Liver (tissue), 9 donors: ENCODE data around the gene CLIC3. TPM values are rescaled to one million over a fixed set of nuclear protein-coding genes. Genes with fewer than 3 reads are reported as not detected.

Source experiments
- DNase-seq: peaks from one replicate; pipeline ENCODE4 v3.0.0-alpha.2; 2017; ENCODE audit warnings: low spot score
- H3K27ac ChIP-seq, 2 donors: one replicate each; pipeline ENCODE4 v1.7.0; 2013; ENCODE audit warnings: inconsistent platforms in 2 of 2, low read length in 2 of 2, control low read depth in 1 of 2, low read depth in 1 of 2, mild to moderate bottlenecking in 1 of 2
- H3K27me3 ChIP-seq, 4 donors: one replicate each; pipeline versions ENCODE4 v1.6.1 to v1.7.0; 2013; ENCODE audit warnings: low read length in 3 of 4, inconsistent platforms in 1 of 4, mild to moderate bottlenecking in 1 of 4, moderate library complexity in 1 of 4; ENCODE audit not compliant: control insufficient read depth in 4 of 4, insufficient read depth in 4 of 4
- H3K36me3 ChIP-seq, 4 donors: one replicate each; pipeline versions ENCODE4 v1.6.1 to v1.7.0; 2013; ENCODE audit warnings: low read length in 3 of 4, mild to moderate bottlenecking in 3 of 4, low read depth in 1 of 4, moderate library complexity in 1 of 4; ENCODE audit not compliant: control insufficient read depth in 4 of 4, insufficient read depth in 3 of 4
- H3K4me1 ChIP-seq, 4 donors: one replicate each; pipeline versions ENCODE4 v1.6.1 to v1.7.0; 2013; ENCODE audit warnings: low read length in 3 of 4, mild to moderate bottlenecking in 3 of 4, moderate library complexity in 1 of 4; ENCODE audit not compliant: control insufficient read depth in 4 of 4, insufficient read depth in 4 of 4
- H3K4me3 ChIP-seq, 3 donors: one replicate each; pipeline versions ENCODE4 v1.6.1 to v1.7.0; 2013; ENCODE audit warnings: low read length in 3 of 3, control low read depth in 1 of 3, low read depth in 1 of 3, mild to moderate bottlenecking in 1 of 3
- H3K9ac ChIP-seq, 2 donors: one replicate each; pipeline ENCODE4 v1.7.0; 2013; ENCODE audit warnings: low read length in 2 of 2, mild to moderate bottlenecking in 2 of 2, moderate library complexity in 2 of 2, control low read depth in 1 of 2, low read depth in 1 of 2
- H3K9me3 ChIP-seq, 4 donors: one replicate each; pipeline versions ENCODE4 v1.6.1 to v1.7.0; 2013; ENCODE audit warnings: low read length in 3 of 4; ENCODE audit not compliant: control insufficient read depth in 4 of 4
- EGR1 ChIP-seq, 2 donors: IDR thresholded peaks; 2 replicates each; pipeline ENCODE4 v1.6.1; 2016 to 2018; ENCODE audit warnings: antibody characterized with exemption in 2 of 2, low read depth in 2 of 2
- FOXA1 ChIP-seq: IDR thresholded peaks from 2 replicates; pipeline ENCODE4 v1.6.1; 2016; ENCODE audit warnings: antibody characterized with exemption
- FOXA2 ChIP-seq: IDR thresholded peaks from 2 replicates; pipeline ENCODE4 v1.6.1; 2016; ENCODE audit warnings: antibody characterized with exemption
- GABPA ChIP-seq, 2 donors: IDR thresholded peaks in 1 of 2; conservative IDR thresholded peaks in 1 of 2; 2 replicates each; pipeline ENCODE4 v1.6.1; 2016; ENCODE audit warnings: antibody characterized with exemption in 2 of 2, mild to moderate bottlenecking in 1 of 2, moderate library complexity in 1 of 2
- HNF4G ChIP-seq: IDR thresholded peaks from 2 replicates; pipeline ENCODE4 v1.6.1; 2016; ENCODE audit warnings: antibody characterized with exemption
- JUND ChIP-seq, 2 donors: IDR thresholded peaks; 2 replicates each; pipeline ENCODE4 v1.6.1; 2016; ENCODE audit warnings: antibody characterized with exemption in 2 of 2
- RAD21 ChIP-seq, 2 donors: IDR thresholded peaks; 2 replicates each; pipeline ENCODE4 v1.6.1; 2016; ENCODE audit warnings: antibody characterized with exemption in 2 of 2, mild to moderate bottlenecking in 2 of 2
- RXRA ChIP-seq, 2 donors: IDR thresholded peaks; 2 replicates each; pipeline ENCODE4 v1.6.1; 2017 to 2018; ENCODE audit warnings: antibody characterized with exemption in 2 of 2, mild to moderate bottlenecking in 1 of 2
- SP1 ChIP-seq: IDR thresholded peaks from 2 replicates; pipeline ENCODE4 v1.6.1; 2018; ENCODE audit warnings: antibody characterized with exemption, mild to moderate bottlenecking
- TAF1 ChIP-seq: conservative IDR thresholded peaks from 2 replicates; pipeline ENCODE4 v1.6.1; 2016; ENCODE audit warnings: antibody characterized with exemption, mild to moderate bottlenecking
- YY1 ChIP-seq: IDR thresholded peaks from 2 replicates; pipeline ENCODE4 v1.6.1; 2016; ENCODE audit warnings: antibody characterized with exemption, mild to moderate bottlenecking
- WGBS: extraction: QIAGEN DNeasy Blood & Tissue Kit; methylation state at CpG from one replicate; pipeline ENCODE4 v1.1.7; 2013; 5-methylcytosine and 5-hydroxymethylcytosine counted together
- polyA plus RNA-seq, 2 donors: library from polyadenylated mRNA; stranded (reverse) in 1 of 2; unstranded in 1 of 2; fragments of 200-250 nt in 1 of 2; fragments of >200 nt in 1 of 2; fragmentation: Nextera tagmentation in 1 of 2; extraction: Ambion mirVana in 1 of 2; gene quantifications; one replicate each; pipeline versions ENCODE4 v1.2.1 to v1.2.3, GENCODE V29; 2013 to 2015
- total RNA-seq, 2 donors: library from RNA; depleted of rRNA; stranded (reverse); fragments of >200 nt; gene quantifications; one replicate each; pipeline ENCODE4 v1.2.3, GENCODE V29; 2014
- TF ChIP-seq, protein P1 (sequence below): IDR thresholded peaks from 2 replicates; pipeline ENCODE4 v1.6.1; 2016; ENCODE audit warnings: antibody characterized with exemption
- TF ChIP-seq, protein P2 (sequence below): fragments of 150-350 bp; IDR thresholded peaks from 2 replicates; pipeline ENCODE4 v1.5.1; 2017; ENCODE audit warnings: improper control_type of control experiment, low read depth, low read length; ENCODE audit not compliant: missing input control
- TF ChIP-seq, protein P3 (sequence below): IDR thresholded peaks from 2 replicates; pipeline ENCODE4 v1.6.1; 2016; ENCODE audit warnings: antibody characterized with exemption, mild to moderate bottlenecking
- TF ChIP-seq, protein P4 (sequence below): IDR thresholded peaks from 2 replicates; pipeline ENCODE4 v1.6.1; 2016; ENCODE audit warnings: antibody characterized with exemption
- TF ChIP-seq, protein P5 (sequence below): IDR thresholded peaks from 2 replicates; pipeline ENCODE4 v1.6.1; 2016; ENCODE audit warnings: antibody characterized with exemption
- donor health status: healthy.
- donor health status: healthy.
- donor health status: healthy.
- donor health status: healthy.
- donor health status: healthy.

CLIC3 gene
- total and polyA plus RNA-seq, 4 donors = 0.33 to 0.83 (median 0.40) TPM

DNA sequence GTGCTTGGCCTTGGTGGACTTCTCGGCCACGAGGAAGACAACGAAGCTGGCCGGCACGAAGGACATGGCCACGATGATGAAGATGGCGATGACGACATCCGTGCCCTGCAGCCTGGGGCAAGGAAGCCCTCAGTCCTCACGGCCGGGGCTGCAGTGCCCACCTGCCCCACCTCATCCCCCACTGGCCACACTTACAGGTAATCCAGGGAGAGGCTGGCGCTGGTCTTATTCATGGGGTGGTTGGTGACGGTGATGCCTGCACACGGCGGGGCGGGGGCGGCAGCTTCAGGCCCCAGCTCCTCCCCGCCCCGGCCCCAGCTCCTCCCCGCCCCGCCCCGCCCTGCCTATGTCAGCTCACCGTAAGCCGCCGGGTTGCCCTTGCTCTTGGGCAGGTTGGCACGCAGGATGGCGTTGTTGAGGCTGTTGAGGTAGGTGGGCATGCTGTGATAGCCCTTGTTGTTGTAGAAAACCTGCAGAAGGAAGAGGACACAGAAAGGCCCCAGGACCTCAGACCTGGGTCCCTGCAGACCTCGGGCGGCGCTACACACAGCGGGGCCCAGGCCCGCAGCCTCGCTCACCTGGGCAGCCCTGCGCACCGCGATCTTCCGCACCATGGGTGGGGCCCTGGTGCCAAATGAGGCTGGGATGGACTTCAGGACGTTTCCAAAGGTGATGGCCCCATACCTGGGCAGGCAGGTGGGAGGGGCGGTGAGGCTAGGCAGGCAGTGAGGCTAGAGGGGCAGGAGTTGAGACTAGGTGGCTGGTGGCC is 15.7 kb upstream of the CLIC3 start:
- no peaks in the 10 kb centered on the region for H3K4me1 ChIP-seq
- peaks cover 2 to 43% (median 23%) of the 10 kb centered on the region in 4 donors for H3K36me3 ChIP-seq
- no peaks in the 10 kb centered on the region for H3K9me3 ChIP-seq
- no peaks in the 10 kb centered on the region for H3K27me3 ChIP-seq
- TF ChIP-seq FOXA2 (no peak), GABPA (IDR thresholded peaks at IDR 0.05 in 1 of 2, conservative IDR thresholded peaks at IDR 0.05 in 1 of 2) (no peak), FOXA1 (no peak), HNF4G (no peak), JUND (IDR thresholded peaks at IDR 0.05) (no peak), EGR1 (IDR thresholded peaks at IDR 0.05; ENCODE audit: low read depth in 2 of 2) (no peak), RXRA (IDR thresholded peaks at IDR 0.05) (no peak), RAD21 (IDR thresholded peaks at IDR 0.05) (no peak), SP1 (no peak), TAF1 (no peak), YY1 (no peak)
- TF ChIP-seq, protein P1, sequence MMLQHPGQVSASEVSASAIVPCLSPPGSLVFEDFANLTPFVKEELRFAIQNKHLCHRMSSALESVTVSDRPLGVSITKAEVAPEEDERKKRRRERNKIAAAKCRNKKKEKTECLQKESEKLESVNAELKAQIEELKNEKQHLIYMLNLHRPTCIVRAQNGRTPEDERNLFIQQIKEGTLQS = no peak
- TF ChIP-seq, protein P2, sequence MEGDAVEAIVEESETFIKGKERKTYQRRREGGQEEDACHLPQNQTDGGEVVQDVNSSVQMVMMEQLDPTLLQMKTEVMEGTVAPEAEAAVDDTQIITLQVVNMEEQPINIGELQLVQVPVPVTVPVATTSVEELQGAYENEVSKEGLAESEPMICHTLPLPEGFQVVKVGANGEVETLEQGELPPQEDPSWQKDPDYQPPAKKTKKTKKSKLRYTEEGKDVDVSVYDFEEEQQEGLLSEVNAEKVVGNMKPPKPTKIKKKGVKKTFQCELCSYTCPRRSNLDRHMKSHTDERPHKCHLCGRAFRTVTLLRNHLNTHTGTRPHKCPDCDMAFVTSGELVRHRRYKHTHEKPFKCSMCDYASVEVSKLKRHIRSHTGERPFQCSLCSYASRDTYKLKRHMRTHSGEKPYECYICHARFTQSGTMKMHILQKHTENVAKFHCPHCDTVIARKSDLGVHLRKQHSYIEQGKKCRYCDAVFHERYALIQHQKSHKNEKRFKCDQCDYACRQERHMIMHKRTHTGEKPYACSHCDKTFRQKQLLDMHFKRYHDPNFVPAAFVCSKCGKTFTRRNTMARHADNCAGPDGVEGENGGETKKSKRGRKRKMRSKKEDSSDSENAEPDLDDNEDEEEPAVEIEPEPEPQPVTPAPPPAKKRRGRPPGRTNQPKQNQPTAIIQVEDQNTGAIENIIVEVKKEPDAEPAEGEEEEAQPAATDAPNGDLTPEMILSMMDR = no peak
- TF ChIP-seq, protein P3, sequence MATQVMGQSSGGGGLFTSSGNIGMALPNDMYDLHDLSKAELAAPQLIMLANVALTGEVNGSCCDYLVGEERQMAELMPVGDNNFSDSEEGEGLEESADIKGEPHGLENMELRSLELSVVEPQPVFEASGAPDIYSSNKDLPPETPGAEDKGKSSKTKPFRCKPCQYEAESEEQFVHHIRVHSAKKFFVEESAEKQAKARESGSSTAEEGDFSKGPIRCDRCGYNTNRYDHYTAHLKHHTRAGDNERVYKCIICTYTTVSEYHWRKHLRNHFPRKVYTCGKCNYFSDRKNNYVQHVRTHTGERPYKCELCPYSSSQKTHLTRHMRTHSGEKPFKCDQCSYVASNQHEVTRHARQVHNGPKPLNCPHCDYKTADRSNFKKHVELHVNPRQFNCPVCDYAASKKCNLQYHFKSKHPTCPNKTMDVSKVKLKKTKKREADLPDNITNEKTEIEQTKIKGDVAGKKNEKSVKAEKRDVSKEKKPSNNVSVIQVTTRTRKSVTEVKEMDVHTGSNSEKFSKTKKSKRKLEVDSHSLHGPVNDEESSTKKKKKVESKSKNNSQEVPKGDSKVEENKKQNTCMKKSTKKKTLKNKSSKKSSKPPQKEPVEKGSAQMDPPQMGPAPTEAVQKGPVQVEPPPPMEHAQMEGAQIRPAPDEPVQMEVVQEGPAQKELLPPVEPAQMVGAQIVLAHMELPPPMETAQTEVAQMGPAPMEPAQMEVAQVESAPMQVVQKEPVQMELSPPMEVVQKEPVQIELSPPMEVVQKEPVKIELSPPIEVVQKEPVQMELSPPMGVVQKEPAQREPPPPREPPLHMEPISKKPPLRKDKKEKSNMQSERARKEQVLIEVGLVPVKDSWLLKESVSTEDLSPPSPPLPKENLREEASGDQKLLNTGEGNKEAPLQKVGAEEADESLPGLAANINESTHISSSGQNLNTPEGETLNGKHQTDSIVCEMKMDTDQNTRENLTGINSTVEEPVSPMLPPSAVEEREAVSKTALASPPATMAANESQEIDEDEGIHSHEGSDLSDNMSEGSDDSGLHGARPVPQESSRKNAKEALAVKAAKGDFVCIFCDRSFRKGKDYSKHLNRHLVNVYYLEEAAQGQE = no peak
- TF ChIP-seq, protein P4, sequence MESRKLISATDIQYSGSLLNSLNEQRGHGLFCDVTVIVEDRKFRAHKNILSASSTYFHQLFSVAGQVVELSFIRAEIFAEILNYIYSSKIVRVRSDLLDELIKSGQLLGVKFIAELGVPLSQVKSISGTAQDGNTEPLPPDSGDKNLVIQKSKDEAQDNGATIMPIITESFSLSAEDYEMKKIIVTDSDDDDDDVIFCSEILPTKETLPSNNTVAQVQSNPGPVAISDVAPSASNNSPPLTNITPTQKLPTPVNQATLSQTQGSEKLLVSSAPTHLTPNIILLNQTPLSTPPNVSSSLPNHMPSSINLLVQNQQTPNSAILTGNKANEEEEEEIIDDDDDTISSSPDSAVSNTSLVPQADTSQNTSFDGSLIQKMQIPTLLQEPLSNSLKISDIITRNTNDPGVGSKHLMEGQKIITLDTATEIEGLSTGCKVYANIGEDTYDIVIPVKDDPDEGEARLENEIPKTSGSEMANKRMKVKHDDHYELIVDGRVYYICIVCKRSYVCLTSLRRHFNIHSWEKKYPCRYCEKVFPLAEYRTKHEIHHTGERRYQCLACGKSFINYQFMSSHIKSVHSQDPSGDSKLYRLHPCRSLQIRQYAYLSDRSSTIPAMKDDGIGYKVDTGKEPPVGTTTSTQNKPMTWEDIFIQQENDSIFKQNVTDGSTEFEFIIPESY = no peak
- TF ChIP-seq, protein P5, sequence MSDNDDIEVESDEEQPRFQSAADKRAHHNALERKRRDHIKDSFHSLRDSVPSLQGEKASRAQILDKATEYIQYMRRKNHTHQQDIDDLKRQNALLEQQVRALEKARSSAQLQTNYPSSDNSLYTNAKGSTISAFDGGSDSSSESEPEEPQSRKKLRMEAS = no peak
- no peak overlapping the region for H3K27ac ChIP-seq
- DNase-seq = no peak
- no peak overlapping the region for H3K4me3 ChIP-seq
- WGBS = 94% methylated on average over 39 of the region's 39 CpGs
- H3K9ac ChIP-seq = no peak overlapping the region
